Measurements from ENCODE around the gene FLT1. TPM values are rescaled to one million over a fixed set of nuclear protein-coding genes. Genes with fewer than 3 reads are reported as not detected.

Gene FLT1
- total RNA-seq, 1 donor from 2014 or later: 46.1 TPM

Other genes with a start within 250 kb of the FLT1 start
- gene POMP, start 164.0 kb upstream of the FLT1 start, total RNA-seq: 113 TPM
- 18.1 TPM for gene SLC46A3, start 223.8 kb upstream of the FLT1 start, total RNA-seq

All from left ventricle myocardium superior (tissue), 1 donor.